K562 (cell line): ENCODE measurements around the gene HTR6. TPM values are rescaled to one million over a fixed set of nuclear protein-coding genes. Genes with fewer than 3 reads are reported as not detected.

Experiments
- ATAC-seq: fragments of 200-7000 bp; cut with Tn5 transposase; 3 replicates; pipeline ENCODE4 v1.9.1; 2020; ENCODE audit warnings: moderate library complexity
- BruUV-seq: library from RNA; stranded (reverse); fragments of 400-500 nt; replicated peaks from 2 replicates; lab custom pipeline; 2021; lab: Mats Ljungman, UMichigan
- CTCF ChIA-PET: fragments of 300-600 bp; formaldehyde crosslinking; extraction: SDS; loops from one replicate; lab custom pipeline; 2021; ENCODE audit warnings: low intra/inter-chr PET ratio; lab: Yijun Ruan, JAX
- POLR2A ChIA-PET: fragments of 300-600, 350-650 bp; sonication (Branson Sonifier 250); formaldehyde crosslinking; extraction: SDS; loops from one replicate; lab custom pipeline; 2021; ENCODE audit warnings: antibody characterized with exemption, inconsistent platforms; lab: Yijun Ruan, JAX
- DNase-seq, 4 experiments: peaks; one replicate each; pipeline versions ENCODE4 v3.0.0 to v3.0.0-alpha.2; 2011 to 2018; ENCODE audit warnings: low spot score in 3 of 4, mixed read lengths in 3 of 4; ENCODE audit errors: extremely low read depth in 1 of 4
- FAIRE-seq: peaks from 2 replicates; lab custom pipeline; 2011; peaks lifted over from hg19 to GRCh38; lab: Jason Lieb, UNC
- H2AFZ ChIP-seq: 2 replicates; pipeline ENCODE4 v1.6.0; 2011; ENCODE audit warnings: low read depth, low read length, control low read depth, inconsistent platforms
- H3K27ac ChIP-seq: fragments of 200-600 bp; 3 replicates; pipeline ENCODE4 v1.8.0; 2011; ENCODE audit warnings: low read depth, mild to moderate bottlenecking, control low read depth, inconsistent platforms, low read length, moderate library complexity, mixed read lengths; ENCODE audit errors: extremely low read depth
- H3K27me3 ChIP-seq, 2 experiments: fragments of 300-600 bp in 1 of 2; 2 replicates in 1 of 2; 3 replicates in 1 of 2; pipeline versions ENCODE4 v1.6.0 to v1.8.0; 2011; ENCODE audit warnings: inconsistent platforms in 2 of 2, low read length in 2 of 2, mild to moderate bottlenecking in 1 of 2, mixed read lengths in 1 of 2, moderate library complexity in 1 of 2; ENCODE audit not compliant: control insufficient read depth in 2 of 2, insufficient read depth in 2 of 2
- H3K36me3 ChIP-seq: fragments of 300-600 bp; 3 replicates; pipeline ENCODE4 v1.8.0; 2011; ENCODE audit warnings: mild to moderate bottlenecking, low read length, inconsistent platforms; ENCODE audit not compliant: control insufficient read depth, insufficient read depth
- H3K4me1 ChIP-seq, 2 experiments: fragments of 200-600 bp in 1 of 2; replicated peaks in 1 of 2; 2 replicates in 1 of 2; 3 replicates in 1 of 2; pipeline versions ENCODE4 v1.5.1 to v1.8.0; 2011; ENCODE audit warnings: inconsistent platforms in 2 of 2, low read length in 2 of 2, mild to moderate bottlenecking in 1 of 2, mixed read lengths in 1 of 2, moderate library complexity in 1 of 2; ENCODE audit not compliant: control insufficient read depth in 2 of 2, insufficient read depth in 2 of 2
- H3K4me2 ChIP-seq: 2 replicates; pipeline ENCODE4 v1.6.1; 2011; ENCODE audit warnings: low read length, control low read depth, inconsistent platforms, mixed read lengths; ENCODE audit not compliant: insufficient read depth
- H3K4me3 ChIP-seq: fragments of 200-600 bp; sonication (generic), shearing (Covaris generic); 2 replicates; pipeline ENCODE4 v1.5.1; 2016; ENCODE audit warnings: control low read depth, inconsistent platforms
- H3K79me2 ChIP-seq: fragments of 200-600 bp; 3 replicates; pipeline ENCODE4 v1.8.0; 2011; ENCODE audit warnings: low read length, inconsistent platforms; ENCODE audit not compliant: control insufficient read depth, insufficient read depth
- H3K9ac ChIP-seq, 2 experiments: 2 replicates each; pipeline versions ENCODE4 v1.6.0 to v1.6.1; 2011; ENCODE audit warnings: low read depth in 2 of 2, low read length in 2 of 2, control low read depth in 1 of 2, inconsistent platforms in 1 of 2, mild to moderate bottlenecking in 1 of 2, mixed read lengths in 1 of 2; ENCODE audit not compliant: insufficient read depth in 1 of 2
- H3K9me1 ChIP-seq: one replicate; pipeline ENCODE4 v1.6.0; 2011; ENCODE audit warnings: inconsistent platforms, mild to moderate bottlenecking, low read length, moderate library complexity; ENCODE audit not compliant: control insufficient read depth, insufficient read depth
- H3K9me3 ChIP-seq: replicated peaks from 2 replicates; pipeline ENCODE4 v1.5.1; 2011; ENCODE audit warnings: low read depth, low read length, inconsistent platforms; ENCODE audit not compliant: control insufficient read depth, insufficient read depth
- H4K20me1 ChIP-seq: replicated peaks from 2 replicates; pipeline ENCODE4 v1.6.1; 2011; ENCODE audit warnings: low read length, inconsistent platforms, mixed read lengths; ENCODE audit not compliant: control insufficient read depth, insufficient read depth
- BCOR ChIP-seq: fragments of 450-650 bp; IDR thresholded peaks from 2 replicates; pipeline ENCODE4 v1.6.1; 2016
- BHLHE40 ChIP-seq: IDR thresholded peaks from 2 replicates; pipeline ENCODE4 v1.6.1; 2011; ENCODE audit warnings: low read length, improper control_type of control experiment
- KDM1A ChIP-seq, 2 experiments: fragments of 450-650 bp; IDR thresholded peaks; 2 replicates each; pipeline ENCODE4 v1.6.1; 2016; ENCODE audit warnings: mild to moderate bottlenecking in 2 of 2
- RBM25 ChIP-seq: fragments of 200-400 bp; formaldehyde crosslinking; IDR thresholded peaks from 2 replicates; pipeline ENCODE4 v1.6.1; 2018; ENCODE audit warnings: low read length, low read depth, moderate library complexity; ENCODE audit not compliant: severe bottlenecking
- ZFP36 ChIP-seq: fragments of 150-350 bp; IDR thresholded peaks from 2 replicates; pipeline ENCODE4 v1.6.1; 2018; ENCODE audit warnings: low read length, low read depth; ENCODE audit not compliant: partially characterized antibody
- ZNF212 ChIP-seq: fragments of 450-650 bp; formaldehyde crosslinking; IDR thresholded peaks from 2 replicates; pipeline ENCODE4 v1.4.0; 2020; ENCODE audit warnings: mild to moderate bottlenecking
- ZNF41 ChIP-seq: fragments of 250-450 bp; sonication (Bioruptor Pico); conservative IDR thresholded peaks from 2 replicates; pipeline ENCODE4 v1.4.0; 2020; ENCODE audit warnings: mild to moderate bottlenecking
- WGBS: fragments of 100-300 bp; shearing (Covaris generic); methylation state at CpG from one replicate; pipeline ENCODE4 v1.1.6; 2016; ENCODE audit warnings: low coverage, mixed read lengths; ENCODE audit not compliant: insufficient coverage; ENCODE audit errors: missing lambda C conversion rate; 5-methylcytosine and 5-hydroxymethylcytosine counted together
- in situ Hi-C: fragments of 300-500 bp; cut with MboI; formaldehyde crosslinking; loops from 4 replicates; pipeline ENCODE4 v1.15.0; 2018; ENCODE audit warnings: inconsistent platforms, mixed read lengths
- intact Hi-C: fragments of 100-400 bp; cut with micrococcal nuclease; formaldehyde crosslinking; loops from 2 replicates; pipeline ENCODE4 v1.14.2; 2022
- polyA plus RNA-seq, 8 experiments: library from polyadenylated mRNA; depleted of rRNA in 4 of 8; stranded (reverse) in 5 of 8; unstranded in 3 of 8; fragments of >200 nt; fragmentation: Nextera tagmentation in 2 of 8; fragmentation: Illumina TruSeq in 1 of 8; extraction: Ambion mirVana in 2 of 8; extraction: Trizol in 1 of 8; gene quantifications; 2 replicates each; pipeline versions ENCODE4 v1.2.1 to v1.2.3, GENCODE V29; 2011 to 2014; ENCODE audit warnings: inconsistent platforms in 1 of 8, missing spikeins in 1 of 8
- total RNA-seq, 7 experiments: library from RNA; depleted of rRNA in 6 of 7; stranded (reverse); fragments of >200 nt in 6 of 7; fragmentation: Illumina TruSeq in 2 of 7; extraction: Trizol in 2 of 7; gene quantifications; 2 replicates each; pipeline versions ENCODE4 v1.2.1 to v1.2.3, GENCODE V29; 2011 to 2021; ENCODE audit warnings: low replicate concordance in 1 of 7
- TF ChIP-seq, protein P1 (sequence below), 2 experiments: fragments of 450-650 bp in 1 of 2; IDR thresholded peaks; 2 replicates each; pipeline ENCODE4 v1.6.1; 2011 to 2017; ENCODE audit warnings: low read depth in 2 of 2, antibody characterized with exemption in 1 of 2, borderline replicate concordance in 1 of 2, low read length in 1 of 2, mild to moderate bottlenecking in 1 of 2, mixed read lengths in 1 of 2; ENCODE audit not compliant: control insufficient read depth in 1 of 2

Gene HTR6
- total and polyA plus RNA-seq, 9 of the 15 experiments (the other 6 are each of a cell fraction or from before 2014, with no cell fraction given): not detected

DNA sequence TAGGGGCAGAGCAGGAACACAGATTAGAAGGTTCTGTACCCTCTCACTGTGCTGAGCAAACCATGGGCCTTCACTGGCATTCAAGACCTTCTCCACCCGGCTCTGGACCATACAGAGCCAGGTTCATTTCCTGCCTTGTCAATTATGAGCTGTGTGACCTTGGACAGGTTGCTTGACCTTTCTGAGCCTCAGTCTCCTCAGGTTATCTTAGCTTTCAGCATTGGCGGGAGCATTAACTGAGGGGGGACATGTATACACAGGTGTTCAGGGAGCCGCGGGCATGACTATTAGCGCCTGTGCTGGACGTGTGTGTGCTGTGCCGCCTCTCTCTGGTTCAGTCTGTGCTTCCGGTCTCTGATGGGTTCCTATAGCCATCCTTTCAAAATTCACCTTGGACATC is 32.1 kb downstream of the HTR6 start:
- Histone ChIP-seq H4K20me1 (peaks cover 11% of the 10 kb centered on the region; the same call in 1 of the 2 replicates), H3K27me3 (peaks cover 31 to 68% of the 10 kb centered on the region in 2 experiments), H3K9me3 (no peaks in the 10 kb centered on the region), H3K36me3 (no peaks in the 10 kb centered on the region), H3K9me1 (no peaks in the 10 kb centered on the region), H2AFZ (no peak overlapping the region), H3K9ac (no peak overlapping the region), H3K27ac (no peak overlapping the region), H3K4me1 (no peaks in the 10 kb centered on the region), H3K79me2 (no peaks in the 10 kb centered on the region), H3K4me3 (no peak overlapping the region), H3K4me2 (no peak overlapping the region)
- TF ChIP-seq RBM25 (peak; percentile 72), BCOR (peak; percentile 64; the same call in 1 of the 2 replicates), BHLHE40 (no peak), ZFP36 (peak; percentile 42), ZNF41 (CRISPR knock-in tag) (no peak), ZNF212 (no peak), KDM1A (IDR thresholded peaks at IDR 0.05) (0 out of 4 replicates have a peak, but pooled peaks of 1 of the 2 experiments have one; percentile 15)
- TF ChIP-seq, protein P1, sequence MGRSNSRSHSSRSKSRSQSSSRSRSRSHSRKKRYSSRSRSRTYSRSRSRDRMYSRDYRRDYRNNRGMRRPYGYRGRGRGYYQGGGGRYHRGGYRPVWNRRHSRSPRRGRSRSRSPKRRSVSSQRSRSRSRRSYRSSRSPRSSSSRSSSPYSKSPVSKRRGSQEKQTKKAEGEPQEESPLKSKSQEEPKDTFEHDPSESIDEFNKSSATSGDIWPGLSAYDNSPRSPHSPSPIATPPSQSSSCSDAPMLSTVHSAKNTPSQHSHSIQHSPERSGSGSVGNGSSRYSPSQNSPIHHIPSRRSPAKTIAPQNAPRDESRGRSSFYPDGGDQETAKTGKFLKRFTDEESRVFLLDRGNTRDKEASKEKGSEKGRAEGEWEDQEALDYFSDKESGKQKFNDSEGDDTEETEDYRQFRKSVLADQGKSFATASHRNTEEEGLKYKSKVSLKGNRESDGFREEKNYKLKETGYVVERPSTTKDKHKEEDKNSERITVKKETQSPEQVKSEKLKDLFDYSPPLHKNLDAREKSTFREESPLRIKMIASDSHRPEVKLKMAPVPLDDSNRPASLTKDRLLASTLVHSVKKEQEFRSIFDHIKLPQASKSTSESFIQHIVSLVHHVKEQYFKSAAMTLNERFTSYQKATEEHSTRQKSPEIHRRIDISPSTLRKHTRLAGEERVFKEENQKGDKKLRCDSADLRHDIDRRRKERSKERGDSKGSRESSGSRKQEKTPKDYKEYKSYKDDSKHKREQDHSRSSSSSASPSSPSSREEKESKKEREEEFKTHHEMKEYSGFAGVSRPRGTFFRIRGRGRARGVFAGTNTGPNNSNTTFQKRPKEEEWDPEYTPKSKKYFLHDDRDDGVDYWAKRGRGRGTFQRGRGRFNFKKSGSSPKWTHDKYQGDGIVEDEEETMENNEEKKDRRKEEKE (IDR thresholded peaks at IDR 0.05; ENCODE audit: borderline replicate concordance in 1 of 2, control insufficient read depth in 1 of 2, low read depth in 2 of 2, low read length in 1 of 2): no peak
- in situ Hi-C loops: no loop called here
- 1% methylated on average over 8 of the region's 8 CpGs for whole genome bisulfite sequencing
- ChIA-PET CTCF (no interaction called here), POLR2A (no interaction called here)
- FAIRE-seq (no peak), DNase-seq (no peak), ATAC-seq (no peak)
- intact Hi-C loops: no loop called here
- BruUV-seq: no TSS peak
